ENCODE data around the gene METTL25B. TPM values are rescaled to one million over a fixed set of nuclear protein-coding genes. Genes with fewer than 3 reads are reported as not detected.

The METTL25B gene
- total RNA-seq, 4 donors from 2014 or later = 3.5 to 69.7 (median 29.4) TPM

GRCh38 chr1:156705918-156706656 is 22.2 kb upstream of the METTL25B start:
- Histone ChIP-seq H3K27me3 (no peaks in the 10 kb centered on the region), H3K4me3 (peak overlapping the region; percentile 40 to 43), H3K9me3 (no peaks in the 10 kb centered on the region), H3K36me3 (no peaks in the 10 kb centered on the region), H3K27ac (peak overlapping the region; percentile 92), H3K4me1 (peaks cover 0 to 26% of the 10 kb centered on the region in 2 donors)
- DNase-seq = peak; percentile 77 to 81
- intact Hi-C loops (cut with DNase I; ENCODE audit: low total_unique reads) = no loop called here
- peak; percentile 67 to 83 (median 80) for TF ChIP-seq CTCF (IDR thresholded peaks at IDR 0.05)
- TF ChIP-seq POLR2A (IDR thresholded peaks at IDR 0.05) = no peak

GRCh38 chr1:156706657-156707416 is 21.4 kb upstream of the METTL25B start:
- Histone ChIP-seq H3K4me3 (peak overlapping the region; percentile 40 to 43), H3K4me1 (peaks cover 0 to 33% of the 10 kb centered on the region in 2 donors), H3K9me3 (no peaks in the 10 kb centered on the region), H3K27me3 (no peaks in the 10 kb centered on the region), H3K36me3 (no peaks in the 10 kb centered on the region), H3K27ac (peak overlapping the region; percentile 92)
- intact Hi-C loops (cut with DNase I; ENCODE audit: low total_unique reads) = no loop called here
- DNase-seq = peak; percentile 77 to 85
- TF ChIP-seq CTCF (IDR thresholded peaks at IDR 0.05) (no peak), POLR2A (IDR thresholded peaks at IDR 0.05) (no peak)

GRCh38 chr1:156707417-156708217 is 20.7 kb upstream of the METTL25B start:
- TF ChIP-seq POLR2A (IDR thresholded peaks at IDR 0.05) = no peak
- no peak for TF ChIP-seq CTCF (IDR thresholded peaks at IDR 0.05)
- Histone ChIP-seq H3K27ac (peak overlapping the region; percentile 92), H3K4me1 (peaks cover 0 to 34% of the 10 kb centered on the region in 2 donors), H3K36me3 (no peaks in the 10 kb centered on the region), H3K4me3 (no peak overlapping the region), H3K9me3 (no peaks in the 10 kb centered on the region), H3K27me3 (no peaks in the 10 kb centered on the region)
- intact Hi-C loops (cut with DNase I; ENCODE audit: low total_unique reads) = no loop called here
- DNase-seq = peak; percentile 40 to 47

- Histone ChIP-seq H3K9me3 (no peaks in the 10 kb centered on the region), H3K4me3 (no peak overlapping the region), H3K27me3 (no peaks in the 10 kb centered on the region), H3K36me3 (no peaks in the 10 kb centered on the region), H3K27ac (peak overlapping the region; percentile 92), H3K4me1 (peaks cover 0 to 34% of the 10 kb centered on the region in 2 donors)
- DNase-seq = no peak
- intact Hi-C loops (cut with DNase I; ENCODE audit: low total_unique reads) = no loop called here
- TF ChIP-seq POLR2A (IDR thresholded peaks at IDR 0.05) = no peak
- no peak for TF ChIP-seq CTCF (IDR thresholded peaks at IDR 0.05)
These were observed 20.0 kb upstream of the METTL25B start for GRCh38 chr1:156708218-156708661.

Measured in uterus (tissue), 4 donors.